Omental fat pad (tissue), 4 donors: Measurements from ENCODE around the gene GALNT18. TPM values are rescaled to one million over a fixed set of nuclear protein-coding genes. Genes with fewer than 3 reads are reported as not detected.

Source experiments
- ATAC-seq: fragments of 150-250 bp; one replicate; pipeline ENCODE4 v1.9.1; 2016; ENCODE audit warnings: mild to moderate bottlenecking, moderate library complexity; ENCODE audit not compliant: low FRiP score
- DNase-seq: peaks from one replicate; pipeline ENCODE4 v3.0.0-alpha.2; 2019; ENCODE audit warnings: low spot score
- total RNA-seq, 4 donors: library from RNA; depleted of rRNA; stranded (reverse); fragments of >200 nt; gene quantifications; one replicate each; pipeline ENCODE4 v1.1.0, GENCODE V29; 2016
- TF ChIP-seq, protein P1 (sequence below), 3 donors: fragments of 450-650 bp; IDR thresholded peaks; one replicate each; pipeline ENCODE4 v1.5.1; 2016 to 2017; ENCODE audit warnings: antibody characterized with exemption in 3 of 3, mild to moderate bottlenecking in 3 of 3, moderate library complexity in 2 of 3

GALNT18 gene
- total RNA-seq, 4 donors from 2014 or later, result 21.0 to 47.4 (median 35.7) TPM

DNA sequence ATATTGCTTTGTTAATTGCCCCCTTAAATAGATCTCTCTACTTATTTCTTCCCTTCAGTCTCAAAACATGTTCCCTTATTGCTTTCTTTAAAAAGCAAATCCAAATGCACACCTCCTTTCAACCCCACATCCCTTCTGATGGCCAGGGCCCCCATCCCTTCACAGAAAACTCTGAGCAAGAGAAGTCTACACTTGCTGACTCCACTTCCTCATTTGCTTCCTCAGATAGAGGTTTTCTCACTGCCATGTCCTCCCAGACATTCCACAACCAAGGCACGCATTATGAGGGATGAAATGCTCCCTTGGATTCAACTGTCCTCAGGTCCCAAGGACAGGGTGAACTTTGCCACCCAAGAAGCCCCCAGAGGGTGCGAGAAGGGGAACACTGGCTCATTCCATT, 311.9 kb downstream of the GALNT18 start:
- ATAC-seq, result no peak
- DNase-seq, result no peak
- TF ChIP-seq, protein P1, sequence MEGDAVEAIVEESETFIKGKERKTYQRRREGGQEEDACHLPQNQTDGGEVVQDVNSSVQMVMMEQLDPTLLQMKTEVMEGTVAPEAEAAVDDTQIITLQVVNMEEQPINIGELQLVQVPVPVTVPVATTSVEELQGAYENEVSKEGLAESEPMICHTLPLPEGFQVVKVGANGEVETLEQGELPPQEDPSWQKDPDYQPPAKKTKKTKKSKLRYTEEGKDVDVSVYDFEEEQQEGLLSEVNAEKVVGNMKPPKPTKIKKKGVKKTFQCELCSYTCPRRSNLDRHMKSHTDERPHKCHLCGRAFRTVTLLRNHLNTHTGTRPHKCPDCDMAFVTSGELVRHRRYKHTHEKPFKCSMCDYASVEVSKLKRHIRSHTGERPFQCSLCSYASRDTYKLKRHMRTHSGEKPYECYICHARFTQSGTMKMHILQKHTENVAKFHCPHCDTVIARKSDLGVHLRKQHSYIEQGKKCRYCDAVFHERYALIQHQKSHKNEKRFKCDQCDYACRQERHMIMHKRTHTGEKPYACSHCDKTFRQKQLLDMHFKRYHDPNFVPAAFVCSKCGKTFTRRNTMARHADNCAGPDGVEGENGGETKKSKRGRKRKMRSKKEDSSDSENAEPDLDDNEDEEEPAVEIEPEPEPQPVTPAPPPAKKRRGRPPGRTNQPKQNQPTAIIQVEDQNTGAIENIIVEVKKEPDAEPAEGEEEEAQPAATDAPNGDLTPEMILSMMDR (IDR thresholded peaks at IDR 0.05), result no peak

DNA sequence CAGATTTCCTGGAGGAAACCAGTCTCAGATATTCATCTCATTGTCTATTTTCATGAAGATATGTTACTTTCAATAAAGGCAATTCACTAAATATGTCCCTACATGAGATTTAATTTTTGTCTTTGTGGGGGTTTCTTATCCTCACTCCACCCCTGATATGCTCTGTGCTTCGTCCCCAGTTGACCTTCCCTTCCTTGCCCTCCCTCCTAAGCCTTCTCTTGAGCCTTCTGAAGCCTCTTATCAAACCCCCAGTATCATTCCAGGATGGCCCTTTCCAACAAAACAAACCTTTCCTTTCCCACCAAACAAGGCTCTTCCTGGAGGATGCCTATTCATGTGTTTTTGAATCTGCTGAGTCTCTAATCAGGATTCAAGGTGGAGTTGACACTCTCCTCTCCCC, 313.6 kb downstream of the GALNT18 start:
- ATAC-seq, result no peak
- DNase-seq, result no peak
- TF ChIP-seq, protein P1 (IDR thresholded peaks at IDR 0.05), result no peak

DNA sequence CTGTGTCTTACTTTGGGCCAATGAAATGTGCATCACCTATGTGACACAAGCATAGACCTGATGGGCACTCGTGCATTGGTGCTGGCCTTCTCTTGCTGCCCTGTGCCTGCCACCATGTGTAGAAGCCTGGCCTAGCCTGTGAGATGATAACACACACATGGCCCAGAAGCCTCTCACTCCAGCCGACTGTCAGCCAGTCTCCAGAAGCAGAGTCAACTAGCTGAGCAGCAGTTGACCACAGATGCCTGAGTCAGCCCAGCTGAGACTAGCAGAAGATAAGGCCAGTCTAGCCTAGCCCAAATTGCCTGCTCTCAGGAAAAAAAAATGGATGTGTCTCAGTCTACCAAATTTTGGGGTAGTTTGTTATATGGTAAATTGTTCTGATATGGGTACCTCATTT, 314.9 kb downstream of the GALNT18 start:
- TF ChIP-seq, protein P1 (IDR thresholded peaks at IDR 0.05), result no peak
- DNase-seq, result no peak
- no peak for ATAC-seq

DNA sequence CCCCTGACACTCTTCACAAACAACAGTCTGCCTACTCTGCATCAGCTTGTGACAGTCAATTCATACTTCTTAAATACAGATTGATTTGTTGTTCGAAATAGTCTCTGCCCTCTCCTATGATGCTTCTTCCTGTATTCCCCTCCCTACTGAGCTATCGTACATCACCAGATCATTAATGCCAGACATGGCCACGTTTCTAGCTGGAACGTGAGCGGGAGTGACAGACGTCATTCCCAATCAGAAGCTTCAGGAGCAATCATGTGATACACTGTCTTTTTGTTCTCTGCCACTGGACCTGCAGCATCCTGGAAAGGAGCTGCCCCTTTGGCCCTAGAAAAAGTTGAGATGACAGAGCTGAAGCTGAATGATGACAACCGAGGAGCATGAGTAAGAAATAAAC, 317.3 kb downstream of the GALNT18 start:
- ATAC-seq (no peak), DNase-seq (no peak)
- TF ChIP-seq, protein P1 (IDR thresholded peaks at IDR 0.05), result no peak

DNA sequence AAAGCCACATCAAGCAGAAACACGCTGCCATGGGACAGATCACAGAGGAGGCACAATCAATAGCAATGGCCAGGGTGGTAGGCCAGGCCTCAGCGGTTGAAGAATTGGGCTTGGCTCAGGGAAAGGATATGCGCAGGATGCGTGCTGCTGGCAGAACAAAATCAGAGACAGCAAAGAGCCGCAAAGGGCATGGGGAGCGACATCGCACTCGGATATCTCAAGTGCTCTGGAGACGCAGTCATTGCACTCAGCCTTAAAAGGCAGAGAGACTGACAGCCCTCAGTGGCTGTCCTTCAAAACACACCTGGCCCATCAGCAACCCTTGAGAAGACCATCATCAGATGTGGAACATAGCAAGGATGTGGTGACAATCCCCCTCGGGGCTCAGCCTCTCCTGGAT, 319.2 kb downstream of the GALNT18 start:
- ATAC-seq, result no peak
- no peak for DNase-seq
- TF ChIP-seq, protein P1 (IDR thresholded peaks at IDR 0.05), result no peak

DNA sequence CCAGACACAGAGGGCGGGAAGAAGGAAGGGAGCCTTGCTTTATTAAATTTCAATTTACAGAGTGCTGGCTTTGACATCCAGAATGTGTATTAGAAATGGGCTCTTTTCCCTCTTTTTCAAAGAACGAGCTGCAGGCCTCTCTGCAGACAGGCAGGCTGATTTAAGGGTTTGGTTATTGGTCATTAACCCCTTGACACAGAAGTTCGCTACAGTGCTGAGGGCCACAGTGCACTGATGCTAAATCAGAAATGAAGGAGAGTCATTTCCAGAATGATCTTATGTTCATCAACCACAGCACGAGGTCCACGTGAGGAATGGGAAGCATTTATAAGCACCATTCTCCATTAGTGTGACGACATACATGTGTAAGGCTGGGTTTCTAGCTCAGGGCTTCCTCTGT, 320.6 kb downstream of the GALNT18 start:
- ATAC-seq (no peak), DNase-seq (no peak)
- TF ChIP-seq, protein P1 (IDR thresholded peaks at IDR 0.05), result no peak

DNA sequence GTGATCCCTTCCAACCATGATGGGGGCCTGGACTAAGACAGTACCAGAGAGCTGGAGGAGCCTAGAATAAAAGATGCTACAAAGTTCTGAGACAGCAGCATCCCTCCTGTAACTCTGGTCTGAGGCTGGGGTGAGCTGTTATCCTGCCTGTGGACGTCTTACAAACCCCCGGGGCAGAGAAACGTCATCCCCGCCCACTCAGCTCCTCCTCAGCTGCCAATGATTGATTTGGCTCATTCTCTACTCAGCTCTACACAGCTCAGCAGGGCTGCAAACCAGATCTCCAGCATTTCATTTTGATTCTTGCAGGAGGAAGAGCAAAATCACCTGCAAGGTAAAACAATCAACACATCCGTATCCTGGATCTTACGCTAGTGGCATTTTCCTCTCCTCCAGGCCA, 324.2 kb downstream of the GALNT18 start:
- TF ChIP-seq, protein P1 (IDR thresholded peaks at IDR 0.05), result no peak
- DNase-seq (no peak), ATAC-seq (no peak)
